SH-SY5Y (cell line): Measurements from ENCODE around the gene SLC22A3.

Experiments used
- GATA2 ChIP-seq: IDR thresholded peaks from 2 replicates; pipeline ENCODE4 v1.6.1; 2011; ENCODE audit warnings: mild to moderate bottlenecking, low read depth, low read length
- GATA3 ChIP-seq: IDR thresholded peaks from 2 replicates; pipeline ENCODE4 v1.6.1; 2011; ENCODE audit warnings: low read depth, mild to moderate bottlenecking, low read length, moderate library complexity

- no peak for TF ChIP-seq GATA3
- no peak for TF ChIP-seq GATA2
Measured at GRCh38 chr6:160328447-160328846, 19.7 kb upstream of the SLC22A3 start.
